Measurements from ENCODE around the gene TMEM33.

TMEM33 gene

GRCh38 chr4:41989994-41990364 is 54.8 kb downstream of the TMEM33 start:
- Histone ChIP-seq H3K27me3 (ENCODE audit: control insufficient read depth, insufficient read depth, low read length) (no peaks in the 10 kb centered on the region), H3K9ac (ENCODE audit: low read length) (peak overlapping the region; percentile 95), H3K36me3 (ENCODE audit: control insufficient read depth, insufficient read depth, low read length) (no peaks in the 10 kb centered on the region), H3K4me1 (ENCODE audit: control insufficient read depth, insufficient read depth, low read length) (peaks cover 4% of the 10 kb centered on the region), H3K4me3 (ENCODE audit: low read length) (peak overlapping the region; percentile 98), H3K9me3 (ENCODE audit: control insufficient read depth, low read length) (no peaks in the 10 kb centered on the region)

- H3K9ac ChIP-seq (ENCODE audit: low read length), result peak within 1 kb of the TSS; percentile 95
Measured at GRCh38 chr4:41990365-41991111, 55.3 kb downstream of the TMEM33 start, which contains the start of gene SLC30A9. Gene SLC30A9, plus strand, starts transcription at chr4:41990530. Its CDS starts 122 bp downstream, at chr4:41990652.

GRCh38 chr4:41991916-41992767 is 56.9 kb downstream of the TMEM33 start:
- no peaks in the 10 kb centered on the region for H3K27me3 ChIP-seq (ENCODE audit: control insufficient read depth, insufficient read depth, low read length)
- peaks cover 4% of the 10 kb centered on the region for H3K4me1 ChIP-seq (ENCODE audit: control insufficient read depth, insufficient read depth, low read length)
- no peak overlapping the region for H3K9ac ChIP-seq (ENCODE audit: low read length)
- H3K36me3 ChIP-seq (ENCODE audit: control insufficient read depth, insufficient read depth, low read length), result no peaks in the 10 kb centered on the region
- H3K9me3 ChIP-seq (ENCODE audit: control insufficient read depth, low read length), result no peaks in the 10 kb centered on the region
- H3K4me3 ChIP-seq (ENCODE audit: low read length), result no peak overlapping the region

More at GRCh38 chr4:41990365-41991111, 55.3 kb downstream of the TMEM33 start, which contains the start of gene SLC30A9:
- Histone ChIP-seq H3K9me3 (ENCODE audit: control insufficient read depth, low read length) (no peaks in the 10 kb centered on the region), H3K4me1 (ENCODE audit: control insufficient read depth, insufficient read depth, low read length) (peaks cover 4% of the 10 kb centered on the region), H3K27me3 (ENCODE audit: control insufficient read depth, insufficient read depth, low read length) (no peaks in the 10 kb centered on the region), H3K36me3 (ENCODE audit: control insufficient read depth, insufficient read depth, low read length) (no peaks in the 10 kb centered on the region), H3K4me3 (ENCODE audit: low read length) (peak within 1 kb of the TSS; percentile 98)

GRCh38 chr4:41992967-41993857 is 58.0 kb downstream of the TMEM33 start:
- Histone ChIP-seq H3K9ac (ENCODE audit: low read length) (no peak overlapping the region), H3K9me3 (ENCODE audit: control insufficient read depth, low read length) (no peaks in the 10 kb centered on the region), H3K4me3 (ENCODE audit: low read length) (no peak overlapping the region), H3K4me1 (ENCODE audit: control insufficient read depth, insufficient read depth, low read length) (peaks cover 4% of the 10 kb centered on the region), H3K27me3 (ENCODE audit: control insufficient read depth, insufficient read depth, low read length) (no peaks in the 10 kb centered on the region), H3K36me3 (ENCODE audit: control insufficient read depth, insufficient read depth, low read length) (no peaks in the 10 kb centered on the region)

- Histone ChIP-seq H3K9ac (ENCODE audit: low read length) (no peak overlapping the region), H3K4me3 (ENCODE audit: low read length) (no peak overlapping the region), H3K27me3 (ENCODE audit: control insufficient read depth, insufficient read depth, low read length) (no peaks in the 10 kb centered on the region), H3K9me3 (ENCODE audit: control insufficient read depth, low read length) (no peaks in the 10 kb centered on the region), H3K4me1 (ENCODE audit: control insufficient read depth, insufficient read depth, low read length) (peaks cover 4% of the 10 kb centered on the region), H3K36me3 (ENCODE audit: control insufficient read depth, insufficient read depth, low read length) (no peaks in the 10 kb centered on the region)
Measured at GRCh38 chr4:41994461-41994985, 59.3 kb downstream of the TMEM33 start.

- Histone ChIP-seq H3K9ac (ENCODE audit: low read length) (no peak overlapping the region), H3K4me1 (ENCODE audit: control insufficient read depth, insufficient read depth, low read length) (no peaks in the 10 kb centered on the region), H3K36me3 (ENCODE audit: control insufficient read depth, insufficient read depth, low read length) (no peaks in the 10 kb centered on the region), H3K4me3 (ENCODE audit: low read length) (no peak overlapping the region), H3K9me3 (ENCODE audit: control insufficient read depth, low read length) (no peaks in the 10 kb centered on the region), H3K27me3 (ENCODE audit: control insufficient read depth, insufficient read depth, low read length) (no peaks in the 10 kb centered on the region)
Measured at GRCh38 chr4:41998019-41998418, 62.8 kb downstream of the TMEM33 start.

GRCh38 chr4:41999321-41999720 is 64.1 kb downstream of the TMEM33 start:
- H3K4me3 ChIP-seq (ENCODE audit: low read length), result no peak overlapping the region
- H3K9me3 ChIP-seq (ENCODE audit: control insufficient read depth, low read length), result no peaks in the 10 kb centered on the region
- H3K27me3 ChIP-seq (ENCODE audit: control insufficient read depth, insufficient read depth, low read length), result no peaks in the 10 kb centered on the region
- H3K4me1 ChIP-seq (ENCODE audit: control insufficient read depth, insufficient read depth, low read length), result no peaks in the 10 kb centered on the region
- peaks cover 6% of the 10 kb centered on the region for H3K36me3 ChIP-seq (ENCODE audit: control insufficient read depth, insufficient read depth, low read length)
- no peak overlapping the region for H3K9ac ChIP-seq (ENCODE audit: low read length)

GRCh38 chr4:42008011-42008786 is 73.0 kb downstream of the TMEM33 start:
- Histone ChIP-seq H3K27me3 (ENCODE audit: control insufficient read depth, insufficient read depth, low read length) (no peaks in the 10 kb centered on the region), H3K4me3 (ENCODE audit: low read length) (no peak overlapping the region), H3K4me1 (ENCODE audit: control insufficient read depth, insufficient read depth, low read length) (no peaks in the 10 kb centered on the region), H3K36me3 (ENCODE audit: control insufficient read depth, insufficient read depth, low read length) (peaks cover 6% of the 10 kb centered on the region), H3K9me3 (ENCODE audit: control insufficient read depth, low read length) (no peaks in the 10 kb centered on the region), H3K9ac (ENCODE audit: low read length) (no peak overlapping the region)

Measured in mucosa of stomach (tissue), 1 donor.